RCC 7860 (cell line): ENCODE data around the gene BPIFB4.

Experiments used
- DNase-seq: peaks from one replicate; pipeline ENCODE4 v3.0.0-alpha.2; 2015; ENCODE audit warnings: low spot score
- FAIRE-seq: peaks from 2 replicates; lab custom pipeline; 2012; peaks lifted over from hg19 to GRCh38; lab: Jason Lieb, UNC

The BPIFB4 gene

GRCh38 chr20:33059741-33060390, 19.6 kb upstream of the BPIFB4 start:
- no peak for DNase-seq
- FAIRE-seq = no peak

- FAIRE-seq (no peak), DNase-seq (no peak)
These were observed 17.8 kb upstream of the BPIFB4 start for GRCh38 chr20:33061658-33062028.

DNA sequence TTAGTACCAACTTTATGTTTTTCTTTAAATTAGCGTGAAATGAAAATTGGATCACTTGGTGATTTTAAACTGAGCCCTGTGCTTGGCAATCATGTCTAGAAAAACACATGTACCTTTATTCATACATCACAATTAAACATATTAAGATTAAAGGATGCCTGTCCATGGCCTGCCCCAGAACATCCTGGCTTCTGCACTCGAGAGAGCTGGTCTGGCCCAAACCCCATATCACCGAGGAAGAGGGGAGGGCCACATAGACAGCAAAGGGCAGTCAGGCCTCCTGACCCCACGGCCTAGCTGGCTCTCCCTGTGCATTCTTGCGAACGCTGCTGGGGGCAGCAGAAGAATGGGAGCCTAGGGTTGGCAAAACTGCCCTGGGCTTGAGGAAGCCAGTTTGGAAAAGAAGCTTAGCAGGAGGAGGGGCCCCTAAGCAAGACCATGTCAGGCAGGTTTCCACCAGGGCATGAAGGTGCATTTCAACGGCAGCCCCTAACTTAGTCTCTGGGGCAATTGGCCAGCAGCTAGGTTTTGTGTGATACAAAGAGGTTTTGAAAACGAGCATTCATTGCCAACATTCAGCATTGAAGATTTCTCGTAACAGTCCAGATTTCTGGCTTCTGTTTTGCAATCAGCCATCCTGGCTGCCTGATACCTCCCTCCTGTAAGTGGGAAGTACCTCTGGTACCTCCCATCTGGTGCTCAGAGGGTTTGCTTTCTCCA, 17.2 kb upstream of the BPIFB4 start:
- FAIRE-seq = no peak
- no peak for DNase-seq

DNA sequence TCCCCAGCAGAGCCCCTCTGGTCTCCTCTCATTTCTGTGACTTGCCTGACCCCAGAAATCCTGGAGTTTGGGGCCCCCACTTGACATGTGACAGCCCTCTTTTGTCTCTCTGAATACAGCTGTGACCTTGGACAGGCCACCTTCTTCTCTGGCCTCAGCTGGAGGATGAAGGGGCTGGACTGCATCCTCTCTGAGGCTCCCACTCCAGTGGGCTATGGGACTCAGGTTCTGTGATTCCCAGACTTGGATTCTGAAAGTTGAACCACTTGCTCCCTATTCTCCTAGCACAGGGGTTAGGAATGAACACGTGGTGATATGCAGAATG, 16.7 kb upstream of the BPIFB4 start:
- no peak for DNase-seq

GRCh38 chr20:33063271-33063670, 16.2 kb upstream of the BPIFB4 start:
- no peak for FAIRE-seq

More for the DNA sequence above, 16.7 kb upstream of the BPIFB4 start:
- no peak for FAIRE-seq

DNA sequence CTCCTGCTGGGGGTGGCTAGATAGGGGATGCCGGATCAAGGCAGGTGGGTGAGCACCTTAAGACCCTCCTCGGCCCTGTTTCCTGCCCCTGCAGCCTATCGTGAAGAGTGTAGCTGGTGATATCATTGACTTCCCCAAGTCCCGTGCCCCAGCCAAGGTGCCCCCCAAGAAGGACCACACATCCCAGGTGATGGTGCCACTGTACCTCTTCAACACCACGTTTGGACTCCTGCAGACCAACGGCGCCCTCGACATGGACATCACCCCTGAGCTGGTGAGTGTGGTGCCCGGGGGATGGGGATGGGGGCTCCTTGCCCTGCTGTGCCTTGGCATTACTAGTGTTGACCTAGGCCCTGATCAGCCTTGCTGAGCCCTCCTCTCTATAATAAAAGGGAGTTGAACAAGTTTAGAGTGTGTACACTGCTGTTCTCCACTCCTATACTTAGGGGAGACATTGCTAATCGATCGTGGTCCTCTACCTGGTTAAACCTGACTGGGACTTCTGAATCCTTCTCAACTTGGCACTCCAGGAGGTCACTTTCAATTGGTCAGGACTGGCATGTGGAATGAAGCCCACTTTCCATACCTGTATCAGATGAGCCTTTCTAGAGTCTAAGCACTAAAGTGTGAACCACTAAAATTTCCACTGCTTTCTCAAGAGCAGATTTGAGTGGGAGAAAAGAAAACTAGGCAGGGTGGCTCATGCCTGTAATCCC, 14.7 kb upstream of the BPIFB4 start:
- DNase-seq = no peak
- no peak for FAIRE-seq

More at GRCh38 chr20:33063271-33063670, 16.2 kb upstream of the BPIFB4 start:
- DNase-seq = no peak

DNA sequence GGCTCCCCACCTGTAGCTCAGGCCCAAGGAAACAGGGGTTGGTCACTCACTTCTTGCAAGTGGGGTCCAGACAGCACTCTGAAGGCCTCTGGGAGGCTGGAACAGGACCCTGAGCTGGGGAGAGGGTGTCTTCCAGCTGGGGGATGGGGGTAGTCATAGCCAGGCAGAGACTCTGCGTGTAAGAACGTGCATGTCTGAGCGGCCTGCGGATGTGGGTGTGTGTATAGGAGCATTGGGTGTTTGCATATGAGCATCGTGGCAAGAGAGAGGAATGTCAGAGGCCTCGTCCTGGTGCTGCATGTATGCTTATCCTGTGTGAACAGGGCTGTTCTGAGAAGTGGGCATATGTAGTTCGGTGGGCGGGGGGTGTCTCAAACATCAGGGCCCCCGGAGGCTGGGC, 13.7 kb upstream of the BPIFB4 start:
- FAIRE-seq (no peak), DNase-seq (no peak)

- no peak for FAIRE-seq
These were observed 11.6 kb upstream of the BPIFB4 start for GRCh38 chr20:33067806-33068205.

DNA sequence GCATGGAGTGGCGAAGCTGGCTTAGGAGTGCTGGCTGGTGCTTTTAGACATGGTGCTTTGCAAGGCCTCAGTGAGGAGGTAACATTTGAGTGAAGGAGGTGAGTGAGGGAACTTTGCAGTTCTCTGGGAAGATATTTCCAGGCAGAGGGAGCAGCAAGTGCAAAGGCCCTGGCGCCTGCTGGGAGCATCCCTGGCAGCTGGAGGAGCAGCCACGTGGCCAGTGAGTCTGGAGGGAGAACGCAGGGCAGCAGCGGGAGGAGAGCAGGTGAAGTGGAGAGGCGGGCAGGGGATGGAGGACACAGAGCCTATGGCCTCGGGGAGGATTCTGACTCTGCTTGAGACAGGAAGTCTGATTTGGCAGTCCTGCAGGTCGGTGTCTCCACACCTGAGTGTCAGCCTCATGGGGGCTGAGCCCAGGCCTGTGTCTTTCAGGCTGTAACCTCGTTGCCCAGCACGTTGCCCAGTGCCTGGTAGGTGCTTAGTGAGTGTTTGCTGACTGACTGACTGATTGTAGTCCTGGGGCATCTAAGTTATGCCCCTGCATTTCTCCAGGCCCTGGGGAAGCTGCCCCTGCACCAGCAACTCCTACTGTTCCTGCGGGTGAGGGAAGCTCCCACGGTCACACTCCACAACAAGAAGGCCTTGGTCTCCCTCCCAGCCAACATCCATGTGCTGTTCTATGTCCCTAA, 11.0 kb upstream of the BPIFB4 start:
- FAIRE-seq = no peak
- no peak for DNase-seq

More at GRCh38 chr20:33067806-33068205, 11.6 kb upstream of the BPIFB4 start:
- no peak for DNase-seq

- no peak for FAIRE-seq
- no peak for DNase-seq
These were observed 9.8 kb upstream of the BPIFB4 start for GRCh38 chr20:33069673-33070072.

- DNase-seq (no peak), FAIRE-seq (no peak)
These were observed 9.1 kb upstream of the BPIFB4 start for GRCh38 chr20:33070111-33071053.

DNA sequence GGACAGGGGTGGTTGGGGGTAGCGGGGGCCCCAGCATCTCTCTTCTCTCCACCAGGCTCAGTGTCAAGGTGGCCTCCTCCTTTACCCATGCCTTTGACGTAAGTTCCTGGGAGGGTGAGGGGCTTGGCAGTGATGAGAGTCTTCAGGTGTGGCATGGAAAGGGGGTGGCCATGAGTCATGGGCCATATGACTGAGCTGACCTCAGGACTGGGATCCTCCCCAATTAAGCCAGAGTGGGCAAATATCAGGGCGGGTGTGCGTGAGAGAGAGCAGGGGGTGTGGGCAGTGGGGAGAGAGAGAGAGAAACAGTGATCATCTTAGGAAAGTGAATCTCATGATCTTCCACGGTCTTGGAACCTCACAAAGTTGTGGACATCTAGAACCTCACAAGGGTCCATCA, 8.2 kb upstream of the BPIFB4 start:
- no peak for FAIRE-seq

GRCh38 chr20:33072362-33072761, 7.1 kb upstream of the BPIFB4 start:
- FAIRE-seq = no peak
- no peak for DNase-seq

More for the DNA sequence above, 8.2 kb upstream of the BPIFB4 start:
- no peak for DNase-seq

DNA sequence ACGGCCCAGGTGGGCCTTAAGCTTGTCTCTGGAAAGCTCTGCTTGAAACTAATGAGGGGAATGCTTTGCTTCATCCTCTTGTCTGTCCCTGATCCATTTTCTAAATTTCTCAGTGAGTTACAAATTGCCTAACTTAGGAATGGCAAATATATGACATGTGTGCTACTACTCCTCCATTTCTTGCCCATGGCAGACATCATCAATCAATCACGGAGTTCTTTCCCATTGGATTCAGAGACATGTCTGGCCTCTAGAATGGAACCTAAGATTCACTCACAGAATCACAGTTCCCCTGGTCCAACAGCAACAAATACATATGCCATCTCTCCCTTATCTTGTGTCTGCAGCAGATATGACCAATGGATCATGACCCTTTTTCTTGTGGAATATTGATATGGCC, 6.6 kb upstream of the BPIFB4 start:
- FAIRE-seq (no peak), DNase-seq (no peak)

DNA sequence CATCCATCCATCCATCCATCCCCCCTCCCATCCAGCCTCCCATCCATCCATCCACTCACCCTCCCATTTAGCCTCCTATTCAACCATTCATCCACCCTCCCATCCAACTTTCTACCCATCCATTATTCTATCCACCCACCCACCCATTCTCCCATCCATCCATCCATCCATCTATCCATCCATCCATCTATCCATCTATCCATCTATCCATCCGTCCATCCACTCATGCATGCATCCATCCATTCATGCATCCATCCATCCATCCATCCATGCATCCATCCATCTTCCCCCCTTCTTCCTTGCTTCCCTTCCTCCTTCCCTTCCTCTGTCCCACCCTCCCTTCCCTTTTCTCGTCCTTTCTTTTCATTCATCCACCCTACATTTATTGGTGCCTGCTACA, 4.8 kb upstream of the BPIFB4 start:
- FAIRE-seq (no peak), DNase-seq (no peak)

DNA sequence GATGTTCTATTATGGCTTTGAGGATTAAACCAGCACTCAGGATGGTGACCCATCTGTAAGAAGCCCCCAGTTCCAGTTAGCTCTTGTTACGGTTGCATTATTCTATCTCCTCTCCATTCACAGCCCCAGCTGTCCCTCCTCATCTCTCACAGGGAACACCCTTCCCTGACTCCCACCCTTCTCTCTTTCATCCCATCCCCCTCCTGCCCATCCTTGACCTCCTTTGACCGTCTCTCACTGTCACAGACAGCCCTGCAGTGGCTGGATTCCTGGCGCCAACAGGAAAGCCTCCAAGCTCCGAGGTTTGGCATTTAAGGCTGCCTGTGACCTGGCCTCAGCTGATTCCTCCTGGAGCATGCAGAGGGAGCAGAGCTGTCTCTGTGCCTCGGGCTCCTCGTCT, 4.2 kb upstream of the BPIFB4 start:
- no peak for DNase-seq
- FAIRE-seq = no peak

GRCh38 chr20:33076662-33077372, 2.6 kb upstream of the BPIFB4 start:
- no peak for FAIRE-seq
- DNase-seq = no peak

DNA sequence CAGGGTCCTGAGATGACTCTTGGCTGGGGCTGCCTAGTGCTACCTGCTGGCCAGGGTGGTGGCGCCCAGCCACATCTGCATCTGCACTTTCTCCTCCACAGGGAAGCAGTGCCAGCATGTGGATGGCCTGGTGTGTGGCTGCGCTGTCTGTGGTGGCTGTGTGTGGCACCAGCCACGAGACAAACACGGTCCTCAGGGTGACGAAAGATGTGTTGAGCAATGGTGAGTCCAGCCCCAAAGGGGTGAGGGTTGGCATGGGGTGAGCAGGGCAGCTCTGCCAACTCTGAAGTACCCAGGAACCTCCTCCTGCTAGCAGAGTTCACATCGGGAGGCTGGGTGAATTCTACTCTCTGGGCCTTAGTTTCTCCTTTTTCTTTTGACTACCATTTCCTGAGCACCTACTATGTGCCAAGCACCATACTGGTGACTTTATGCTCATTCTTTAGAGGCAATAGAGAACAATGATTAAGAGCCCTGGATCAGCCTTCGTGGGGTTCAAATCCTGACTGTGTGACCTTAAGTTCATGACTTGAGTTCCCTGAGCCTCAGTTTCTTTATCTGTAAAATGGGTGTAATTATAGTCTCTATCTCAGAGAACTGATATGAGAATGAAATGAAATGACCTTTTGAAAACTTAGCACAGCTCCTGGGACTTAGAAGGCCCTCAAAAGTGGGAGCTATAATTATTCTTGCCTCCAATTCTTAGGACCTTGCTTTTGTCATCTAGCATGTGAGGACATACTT, 2.1 kb downstream of the BPIFB4 start:
- no peak for DNase-seq
- no peak for FAIRE-seq

DNA sequence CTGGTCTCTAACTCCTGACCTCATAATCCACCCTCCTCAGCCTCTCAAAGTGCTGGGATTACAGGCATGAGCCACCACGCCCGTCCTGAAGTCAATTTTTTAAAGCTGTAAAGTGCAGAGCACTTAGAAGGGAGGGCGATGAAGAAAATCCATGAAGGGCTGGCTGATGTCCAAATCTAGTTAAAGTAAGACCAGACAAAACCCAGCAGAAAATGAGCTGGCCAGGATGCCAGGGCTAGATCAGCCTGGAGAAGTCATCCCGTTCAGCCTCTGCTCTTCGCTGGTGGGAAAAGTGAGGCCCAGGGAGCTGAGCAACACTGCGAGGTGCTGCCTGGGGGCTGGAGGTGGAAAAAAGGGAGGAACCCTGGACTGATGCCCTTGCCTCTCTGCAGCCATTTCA, 3.1 kb downstream of the BPIFB4 start:
- DNase-seq (no peak), FAIRE-seq (no peak)
